Superior temporal gyrus (tissue), 1 donor: ENCODE measurements around the gene SPAG9.

Experiments used
- DNase-seq: peaks from one replicate; pipeline ENCODE4 v3.0.0-alpha.2; 2016; ENCODE audit errors: extremely low spot score

The SPAG9 gene

GRCh38 chr17:51120739-51121619, at the start of gene SPAG9:
Gene SPAG9 (minus strand): TSS chr17:51120868. CDS start chr17:51120656, 212 bp downstream.
- DNase-seq = peak; percentile 94

- DNase-seq = no peak
Measured at GRCh38 chr17:51169340-51169739, 48.7 kb upstream of the SPAG9 start.

- DNase-seq = peak; percentile 13
Measured at GRCh38 chr17:51166987-51167931, 46.6 kb upstream of the SPAG9 start.

- DNase-seq = peak; percentile 58
Measured at GRCh38 chr17:51166198-51166986, 45.7 kb upstream of the SPAG9 start, which contains the start of gene NME2. Gene NME2 (plus strand): TSS chr17:51166411. CDS start chr17:51166831, 420 bp downstream.

GRCh38 chr17:51165680-51166197, 45.1 kb upstream of the SPAG9 start:
- no peak for DNase-seq

GRCh38 chr17:51164911-51165679, 44.4 kb upstream of the SPAG9 start:
- no peak for DNase-seq

GRCh38 chr17:51161541-51161940, 40.9 kb upstream of the SPAG9 start:
- no peak for DNase-seq

GRCh38 chr17:51159604-51160003, 38.9 kb upstream of the SPAG9 start:
- DNase-seq = no peak

- no peak for DNase-seq
Measured at GRCh38 chr17:51155416-51155815, 34.7 kb upstream of the SPAG9 start.

- DNase-seq = peak; percentile 12
Measured at GRCh38 chr17:51154176-51154575, 33.5 kb upstream of the SPAG9 start.

GRCh38 chr17:51153210-51154072, 32.8 kb upstream of the SPAG9 start, which contains the start of gene NME1:
Gene NME1 (plus strand): TSS chr17:51153559. CDS start chr17:51155655, 2,096 bp downstream.
- peak; percentile 100 for DNase-seq

- DNase-seq = no peak
Measured at GRCh38 chr17:51152766-51153209, 32.1 kb upstream of the SPAG9 start.

GRCh38 chr17:51150932-51151331, 30.3 kb upstream of the SPAG9 start:
- no peak for DNase-seq

- DNase-seq = no peak
Measured at GRCh38 chr17:51149163-51149562, 28.5 kb upstream of the SPAG9 start.

- no peak for DNase-seq
Measured at GRCh38 chr17:51147650-51148049, 27.0 kb upstream of the SPAG9 start.

- no peak for DNase-seq
Measured at GRCh38 chr17:51144266-51145022, 23.8 kb upstream of the SPAG9 start.

- DNase-seq = no peak
Measured at GRCh38 chr17:51142597-51142996, 21.9 kb upstream of the SPAG9 start.

- DNase-seq = no peak
Measured at GRCh38 chr17:51135956-51136355, 15.3 kb upstream of the SPAG9 start.

GRCh38 chr17:51133365-51133764, 12.7 kb upstream of the SPAG9 start:
- DNase-seq = no peak
